ENCODE measurements around the gene HABP2. TPM values are rescaled to one million over a fixed set of nuclear protein-coding genes. Genes with fewer than 3 reads are reported as not detected.

Gene HABP2
- total RNA-seq, 1 experiment from 2014 or later = not detected

DNA sequence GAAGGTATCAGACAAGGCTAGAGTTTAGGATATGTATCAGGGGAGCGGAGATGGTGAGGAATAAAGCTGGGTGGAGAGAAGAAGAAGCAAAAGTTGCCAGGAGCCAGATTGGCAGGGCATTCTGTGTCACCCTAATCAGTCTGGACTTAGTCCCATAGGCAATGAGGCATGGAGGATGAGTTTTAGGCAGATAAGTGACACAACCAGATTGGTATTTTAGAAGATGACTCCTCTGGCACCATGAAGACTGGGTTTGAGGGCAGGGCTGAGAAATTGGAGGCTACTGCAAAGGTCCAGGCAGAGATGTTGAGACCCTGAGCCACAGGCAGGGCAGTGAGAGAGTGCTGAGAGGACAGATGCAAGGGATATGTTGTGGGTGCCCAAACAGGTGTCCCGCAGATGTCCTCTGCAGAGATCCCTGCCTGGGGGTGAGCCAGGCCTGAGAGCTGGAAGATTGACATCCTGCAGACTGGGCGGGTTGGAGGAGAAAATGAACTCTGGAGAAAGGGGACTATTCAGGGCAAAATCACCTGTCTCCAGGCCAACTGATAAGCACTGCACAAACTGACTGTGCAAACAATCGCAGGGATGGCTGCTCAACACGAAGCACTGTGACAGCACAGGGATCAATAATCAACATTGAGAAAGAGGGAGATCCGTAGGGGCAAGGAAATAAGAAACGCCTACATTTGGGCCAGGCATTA lies 11.9 kb upstream of the HABP2 start:
- Mint-ChIP-seq H3K27ac (no peak overlapping the region), H3K4me3 (no peak overlapping the region), H3K36me3 (ENCODE audit: insufficient read depth in 1 of 3, low read depth in 3 of 3) (no peaks in the 10 kb centered on the region), H3K9me3 (no peaks in the 10 kb centered on the region), H3K4me1 (no peaks in the 10 kb centered on the region; a peak in 1 of 4 replicates), H3K27me3 (ENCODE audit: low read depth) (peaks cover 100% of the 10 kb centered on the region)
- Histone ChIP-seq H4K5ac (ENCODE audit: insufficient read length, low read depth, low read length) (no peak overlapping the region), H4K91ac (ENCODE audit: insufficient read length, low read depth, low read length) (no peak overlapping the region), H2BK5ac (ENCODE audit: insufficient read length, low read length) (no peak overlapping the region), H3K14ac (ENCODE audit: insufficient read depth, low read length) (no peak overlapping the region), H2BK120ac (ENCODE audit: low read depth, low read length, poor library complexity, severe bottlenecking) (no peak overlapping the region), H3T11ph (ENCODE audit: low read length) (no peak overlapping the region), H3K79me1 (ENCODE audit: insufficient read depth, low read depth, low read length, poor library complexity, severe bottlenecking) (no peaks in the 10 kb centered on the region), H3K23me2 (ENCODE audit: insufficient read length, low read depth, low read length, poor library complexity, severe bottlenecking) (no peaks in the 10 kb centered on the region), H2AFZ (ENCODE audit: low read length) (no peak overlapping the region), H3K4me2 (ENCODE audit: insufficient read depth, insufficient read length, low read length) (no peak overlapping the region), H3K23ac (ENCODE audit: insufficient read length, low read depth, low read length) (no peak overlapping the region), H3K4me1 (ENCODE audit: insufficient read depth, low read length) (no peaks in the 10 kb centered on the region), H2BK20ac (ENCODE audit: low read depth, low read length, poor library complexity, severe bottlenecking) (no peak overlapping the region), H2AK5ac (ENCODE audit: insufficient read length, low read length) (no peak overlapping the region), H3K79me2 (ENCODE audit: insufficient read depth, low read length) (no peaks in the 10 kb centered on the region), H2BK12ac (ENCODE audit: insufficient read length, low read depth, low read length) (no peak overlapping the region), H4K20me1 (ENCODE audit: control insufficient read depth, insufficient read depth, insufficient read length) (no peaks in the 10 kb centered on the region), H4K8ac (replicated peaks; ENCODE audit: insufficient read length, low read depth, low read length) (no peak overlapping the region), H3K4ac (ENCODE audit: low read depth, low read length) (no peak overlapping the region), H2BK15ac (ENCODE audit: low read depth, low read length) (no peak overlapping the region), H3K18ac (ENCODE audit: insufficient read length, low read depth, low read length) (no peak overlapping the region), H3K56ac (ENCODE audit: insufficient read length, low read depth, low read length) (no peak overlapping the region), H3K27ac (ENCODE audit: insufficient read length, low read depth, low read length) (no peak overlapping the region), H3K9me3 (ENCODE audit: control insufficient read depth, low read depth, low read length) (no peaks in the 10 kb centered on the region), H3K9ac (ENCODE audit: extremely low read depth, insufficient read length, low read length) (no peak overlapping the region), H3K27me3 (ENCODE audit: insufficient read depth, low read length) (no peaks in the 10 kb centered on the region; the same call in 1 of the 2 replicates)
- WGBS (ENCODE audit: extremely low coverage, insufficient read length, low lambda C conversion rate) = no CpG with 5 or more reads among the region's 7 CpGs
- no peak for DNase-seq
- TF ChIP-seq, protein P1, sequence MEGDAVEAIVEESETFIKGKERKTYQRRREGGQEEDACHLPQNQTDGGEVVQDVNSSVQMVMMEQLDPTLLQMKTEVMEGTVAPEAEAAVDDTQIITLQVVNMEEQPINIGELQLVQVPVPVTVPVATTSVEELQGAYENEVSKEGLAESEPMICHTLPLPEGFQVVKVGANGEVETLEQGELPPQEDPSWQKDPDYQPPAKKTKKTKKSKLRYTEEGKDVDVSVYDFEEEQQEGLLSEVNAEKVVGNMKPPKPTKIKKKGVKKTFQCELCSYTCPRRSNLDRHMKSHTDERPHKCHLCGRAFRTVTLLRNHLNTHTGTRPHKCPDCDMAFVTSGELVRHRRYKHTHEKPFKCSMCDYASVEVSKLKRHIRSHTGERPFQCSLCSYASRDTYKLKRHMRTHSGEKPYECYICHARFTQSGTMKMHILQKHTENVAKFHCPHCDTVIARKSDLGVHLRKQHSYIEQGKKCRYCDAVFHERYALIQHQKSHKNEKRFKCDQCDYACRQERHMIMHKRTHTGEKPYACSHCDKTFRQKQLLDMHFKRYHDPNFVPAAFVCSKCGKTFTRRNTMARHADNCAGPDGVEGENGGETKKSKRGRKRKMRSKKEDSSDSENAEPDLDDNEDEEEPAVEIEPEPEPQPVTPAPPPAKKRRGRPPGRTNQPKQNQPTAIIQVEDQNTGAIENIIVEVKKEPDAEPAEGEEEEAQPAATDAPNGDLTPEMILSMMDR (conservative IDR thresholded peaks at IDR 0.05) = no peak
